HUES6 (cell line): Measurements from ENCODE around the gene MAGI1.
"Not testable (repeated sequence)": the region's sequence is repeated elsewhere in the genome, so short reads cannot be mapped to it uniquely, and the experiment has no call there.

Experiments
- H3K27ac ChIP-seq: 2 replicates; pipeline ENCODE4 v1.7.0; 2013; ENCODE audit warnings: low read depth, mild to moderate bottlenecking, low read length, inconsistent platforms
- H3K27me3 ChIP-seq: 2 replicates; pipeline ENCODE4 v1.6.1; 2013; ENCODE audit warnings: low read length; ENCODE audit not compliant: control insufficient read depth, insufficient read depth
- H3K36me3 ChIP-seq: 2 replicates; pipeline ENCODE4 v1.6.1; 2013; ENCODE audit warnings: low read length; ENCODE audit not compliant: control insufficient read depth, insufficient read depth
- H3K4me1 ChIP-seq: 2 replicates; pipeline ENCODE4 v1.6.1; 2013; ENCODE audit warnings: low read length; ENCODE audit not compliant: control insufficient read depth, insufficient read depth
- H3K4me3 ChIP-seq: 2 replicates; pipeline ENCODE4 v1.5.1; 2013; ENCODE audit warnings: low read depth, low read length
- H3K9ac ChIP-seq: one replicate; pipeline ENCODE4 v1.6.1; 2013; ENCODE audit warnings: mild to moderate bottlenecking, low read length
- H3K9me3 ChIP-seq: 2 replicates; pipeline ENCODE4 v1.6.1; 2013; ENCODE audit warnings: low read depth, low read length; ENCODE audit not compliant: control insufficient read depth, insufficient read depth

The MAGI1 gene

GRCh38 chr3:66028457-66028856, 10.3 kb downstream of the MAGI1 start:
- H3K27ac ChIP-seq: no peak overlapping the region
- H3K9ac ChIP-seq: no peak overlapping the region
- H3K4me3 ChIP-seq: no peak overlapping the region
- no peaks in the 10 kb centered on the region for H3K27me3 ChIP-seq
- no peaks in the 10 kb centered on the region for H3K36me3 ChIP-seq
- H3K4me1 ChIP-seq: peaks cover 23% of the 10 kb centered on the region
- no peaks in the 10 kb centered on the region for H3K9me3 ChIP-seq

GRCh38 chr3:66027099-66027498, 11.6 kb downstream of the MAGI1 start:
- H3K4me3 ChIP-seq, H3K27me3 ChIP-seq, H3K27ac ChIP-seq, H3K9me3 ChIP-seq, H3K9ac ChIP-seq, H3K36me3 ChIP-seq: not testable (repeated sequence)
- H3K4me1 ChIP-seq: peaks cover 26% of the 10 kb centered on the region

GRCh38 chr3:66023738-66024385, 14.9 kb downstream of the MAGI1 start:
- Histone ChIP-seq H3K9ac (no peak overlapping the region), H3K27me3 (no peaks in the 10 kb centered on the region), H3K4me3 (no peak overlapping the region), H3K4me1 (peaks cover 36% of the 10 kb centered on the region), H3K9me3 (no peaks in the 10 kb centered on the region), H3K36me3 (no peaks in the 10 kb centered on the region), H3K27ac (no peak overlapping the region)

GRCh38 chr3:66023229-66023628, 15.5 kb downstream of the MAGI1 start:
- no peaks in the 10 kb centered on the region for H3K9me3 ChIP-seq
- peaks cover 39% of the 10 kb centered on the region for H3K4me1 ChIP-seq
- no peak overlapping the region for H3K4me3 ChIP-seq
- no peak overlapping the region for H3K27ac ChIP-seq
- H3K36me3 ChIP-seq: no peaks in the 10 kb centered on the region
- no peaks in the 10 kb centered on the region for H3K27me3 ChIP-seq
- no peak overlapping the region for H3K9ac ChIP-seq

DNA sequence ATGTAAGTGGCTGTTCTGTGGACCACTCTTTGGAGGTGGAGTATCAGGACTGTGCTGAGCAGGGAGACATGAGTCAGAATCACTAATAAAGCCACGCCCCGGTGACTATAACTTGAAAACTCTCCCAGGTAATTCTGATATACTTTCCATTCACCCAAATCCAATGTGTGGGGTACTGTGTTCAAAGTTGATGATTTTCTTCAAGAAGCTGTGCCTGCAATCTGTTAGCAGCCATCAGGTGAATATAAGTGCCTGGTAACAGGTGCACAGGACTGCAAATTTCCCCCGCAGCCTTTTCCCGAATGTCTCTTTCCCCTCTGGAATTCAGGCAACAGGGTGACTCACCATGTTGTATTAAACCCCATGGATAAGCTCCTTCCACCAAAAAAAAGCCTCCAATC, 17.0 kb downstream of the MAGI1 start:
- Histone ChIP-seq H3K9me3 (no peaks in the 10 kb centered on the region), H3K27me3 (no peaks in the 10 kb centered on the region), H3K27ac (no peak overlapping the region), H3K36me3 (no peaks in the 10 kb centered on the region), H3K4me3 (no peak overlapping the region), H3K9ac (no peak overlapping the region), H3K4me1 (peaks cover 53% of the 10 kb centered on the region)

GRCh38 chr3:66019896-66020295, 18.8 kb downstream of the MAGI1 start:
- Histone ChIP-seq H3K4me1 (peaks cover 65% of the 10 kb centered on the region), H3K9me3 (no peaks in the 10 kb centered on the region), H3K27me3 (no peaks in the 10 kb centered on the region), H3K36me3 (no peaks in the 10 kb centered on the region), H3K9ac (no peak overlapping the region), H3K27ac (no peak overlapping the region), H3K4me3 (no peak overlapping the region)

GRCh38 chr3:66018057-66019033, 20.4 kb downstream of the MAGI1 start:
- no peak overlapping the region for H3K27ac ChIP-seq
- no peak overlapping the region for H3K9ac ChIP-seq
- no peaks in the 10 kb centered on the region for H3K36me3 ChIP-seq
- H3K9me3 ChIP-seq: no peaks in the 10 kb centered on the region
- no peak overlapping the region for H3K4me3 ChIP-seq
- H3K4me1 ChIP-seq: peaks cover 60% of the 10 kb centered on the region
- H3K27me3 ChIP-seq: no peaks in the 10 kb centered on the region

DNA sequence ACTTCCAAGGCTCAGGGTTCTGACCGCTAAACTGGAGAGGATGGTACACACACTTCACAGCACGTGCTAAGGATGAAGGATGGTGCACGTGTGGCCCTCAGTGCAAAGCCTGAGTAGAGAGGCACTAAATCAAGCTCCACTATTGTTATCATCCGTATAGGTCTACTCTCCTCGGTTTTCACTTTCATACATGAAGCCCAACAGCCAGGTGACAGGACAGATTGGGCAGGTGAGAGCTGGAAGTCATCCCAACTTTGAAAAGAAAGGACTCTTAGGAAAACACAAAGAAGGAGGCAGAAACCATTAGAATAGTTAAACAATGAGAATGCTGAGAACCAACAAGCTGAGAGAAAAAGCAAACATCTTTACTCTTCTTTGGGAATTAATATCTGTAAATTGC, 21.1 kb downstream of the MAGI1 start:
- no peaks in the 10 kb centered on the region for H3K36me3 ChIP-seq
- no peak overlapping the region for H3K9ac ChIP-seq
- peaks cover 54% of the 10 kb centered on the region for H3K4me1 ChIP-seq
- H3K4me3 ChIP-seq: no peak overlapping the region
- H3K27ac ChIP-seq: no peak overlapping the region; the same call in 1 of the 2 replicates
- no peaks in the 10 kb centered on the region for H3K27me3 ChIP-seq
- H3K9me3 ChIP-seq: no peaks in the 10 kb centered on the region

DNA sequence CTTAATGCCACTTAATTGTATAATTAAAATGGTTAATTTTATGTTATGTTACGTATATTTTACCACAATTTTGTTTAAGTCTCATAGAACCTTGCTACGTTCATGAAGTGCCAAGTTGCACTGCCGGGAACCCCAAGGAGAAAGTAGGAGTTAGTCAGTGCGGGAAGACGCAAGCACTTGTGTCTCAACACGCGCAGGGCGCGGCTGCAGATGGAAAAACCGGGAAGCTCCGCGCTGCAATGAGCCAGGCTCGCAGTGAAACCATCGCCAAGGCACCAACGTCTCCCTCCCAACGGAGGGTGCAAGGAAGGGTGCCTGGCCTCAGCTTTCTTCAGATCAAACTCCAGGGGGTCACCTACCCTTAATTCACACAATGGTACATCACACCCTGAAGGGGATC, 21.6 kb downstream of the MAGI1 start:
- no peak overlapping the region for H3K27ac ChIP-seq
- no peaks in the 10 kb centered on the region for H3K27me3 ChIP-seq
- H3K9me3 ChIP-seq: no peaks in the 10 kb centered on the region
- no peak overlapping the region for H3K4me3 ChIP-seq
- no peak overlapping the region for H3K9ac ChIP-seq
- H3K4me1 ChIP-seq: peaks cover 52% of the 10 kb centered on the region
- H3K36me3 ChIP-seq: no peaks in the 10 kb centered on the region

GRCh38 chr3:66015841-66016240, 22.9 kb downstream of the MAGI1 start:
- H3K9ac ChIP-seq: no peak overlapping the region
- no peaks in the 10 kb centered on the region for H3K27me3 ChIP-seq
- H3K36me3 ChIP-seq: no peaks in the 10 kb centered on the region
- no peak overlapping the region for H3K27ac ChIP-seq
- H3K4me1 ChIP-seq: peaks cover 55% of the 10 kb centered on the region
- no peak overlapping the region for H3K4me3 ChIP-seq
- no peaks in the 10 kb centered on the region for H3K9me3 ChIP-seq

DNA sequence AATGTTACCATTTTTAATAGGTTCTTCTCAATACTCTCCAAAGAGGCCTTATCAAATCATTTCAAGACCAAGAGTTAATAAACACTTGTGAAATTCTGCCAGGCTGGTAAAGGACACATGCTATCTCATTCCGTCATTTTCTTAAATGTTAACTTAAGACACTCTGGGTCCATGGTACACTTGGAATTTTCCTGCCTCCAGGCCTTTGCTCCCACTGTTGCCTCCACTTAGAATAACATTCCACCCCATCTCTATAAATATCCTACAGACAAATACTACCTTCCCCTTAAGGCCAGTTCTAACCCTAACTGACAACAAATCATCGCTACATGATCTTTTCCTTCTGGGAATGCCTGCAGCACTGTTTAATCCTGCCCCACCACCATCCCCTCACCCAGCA, 24.1 kb downstream of the MAGI1 start:
- H3K9ac ChIP-seq: no peak overlapping the region
- H3K27me3 ChIP-seq: no peaks in the 10 kb centered on the region
- no peak overlapping the region for H3K27ac ChIP-seq
- no peaks in the 10 kb centered on the region for H3K36me3 ChIP-seq
- no peaks in the 10 kb centered on the region for H3K9me3 ChIP-seq
- no peak overlapping the region for H3K4me3 ChIP-seq
- H3K4me1 ChIP-seq: peaks cover 55% of the 10 kb centered on the region
